Measurements from ENCODE around the gene CEPT1. TPM values are rescaled to one million over a fixed set of nuclear protein-coding genes. Genes with fewer than 3 reads are reported as not detected.
A peak's percentile ranks its signal among the peaks of the same experiment; 100 is the strongest.

Gene CEPT1
- total RNA-seq, 1 donor from 2014 or later, result 87.0 TPM

DNA sequence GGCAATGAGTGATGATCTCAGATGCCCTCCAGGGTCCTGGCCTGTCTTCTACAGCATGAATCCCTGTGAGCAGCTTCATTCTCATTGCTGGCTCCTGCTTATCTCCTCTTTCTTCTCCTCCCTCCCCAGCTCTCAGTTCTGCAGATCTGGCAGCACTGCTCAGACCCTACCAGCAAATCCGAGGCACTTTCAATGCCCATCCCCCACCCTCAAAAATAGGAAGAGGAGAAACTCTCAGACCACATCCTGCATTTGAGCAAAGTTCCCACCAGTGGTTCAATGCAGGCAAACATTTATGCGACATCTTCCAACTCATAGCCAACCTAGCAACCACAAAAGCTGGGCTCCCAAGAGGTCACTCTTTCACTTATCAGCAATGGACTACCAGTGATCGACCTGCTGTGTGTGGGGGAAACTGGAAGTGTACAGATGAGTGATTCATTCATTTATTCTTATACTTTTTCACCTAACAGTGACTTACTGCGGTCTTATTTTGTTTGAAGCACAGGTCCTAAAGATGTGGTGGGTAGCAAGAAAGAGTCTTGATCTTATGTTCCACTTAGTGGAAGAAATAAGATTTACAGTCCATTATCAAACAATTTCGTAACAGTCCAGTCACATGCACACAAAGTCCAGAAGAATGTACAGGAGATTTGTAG is 81.7 kb downstream of the CEPT1 start:
- ChIA-PET CTCF (interaction anchor here (1.1 to 4.9 kb wide), 10 partner anchors 17 to 191 kb away, joined by 3 to 69 read pairs (median 8); partner anchors contain the start of genes CEPT1 and DRAM2), POLR2A (interaction anchor here (0.7 to 8.8 kb wide), 11 partner anchors 12 to 227 kb away, joined by 3 to 258 read pairs (median 6); partner anchors contain the start of genes ATP5PB, CEPT1, DRAM2 and WDR77)
- Mint-ChIP-seq H3K36me3 (ENCODE audit: low read depth) (no peaks in the 10 kb centered on the region), H3K4me3 (peak overlapping the region; percentile 50), H3K4me1 (peaks cover 88% of the 10 kb centered on the region), H3K9me3 (no peaks in the 10 kb centered on the region), H3K27ac (peak overlapping the region; percentile 95), H3K27me3 (no peaks in the 10 kb centered on the region)
- intact Hi-C loops (cut with micrococcal nuclease), result loop anchor here (1.0 to 5.0 kb wide), 11 partner anchors 8 to 547 kb away; partner anchors contain the start of genes ATP5PB and WDR77
- no peak for DNase-seq
- ATAC-seq (ENCODE audit: low read depth), result peak; percentile 35
- TF ChIP-seq, protein P1, sequence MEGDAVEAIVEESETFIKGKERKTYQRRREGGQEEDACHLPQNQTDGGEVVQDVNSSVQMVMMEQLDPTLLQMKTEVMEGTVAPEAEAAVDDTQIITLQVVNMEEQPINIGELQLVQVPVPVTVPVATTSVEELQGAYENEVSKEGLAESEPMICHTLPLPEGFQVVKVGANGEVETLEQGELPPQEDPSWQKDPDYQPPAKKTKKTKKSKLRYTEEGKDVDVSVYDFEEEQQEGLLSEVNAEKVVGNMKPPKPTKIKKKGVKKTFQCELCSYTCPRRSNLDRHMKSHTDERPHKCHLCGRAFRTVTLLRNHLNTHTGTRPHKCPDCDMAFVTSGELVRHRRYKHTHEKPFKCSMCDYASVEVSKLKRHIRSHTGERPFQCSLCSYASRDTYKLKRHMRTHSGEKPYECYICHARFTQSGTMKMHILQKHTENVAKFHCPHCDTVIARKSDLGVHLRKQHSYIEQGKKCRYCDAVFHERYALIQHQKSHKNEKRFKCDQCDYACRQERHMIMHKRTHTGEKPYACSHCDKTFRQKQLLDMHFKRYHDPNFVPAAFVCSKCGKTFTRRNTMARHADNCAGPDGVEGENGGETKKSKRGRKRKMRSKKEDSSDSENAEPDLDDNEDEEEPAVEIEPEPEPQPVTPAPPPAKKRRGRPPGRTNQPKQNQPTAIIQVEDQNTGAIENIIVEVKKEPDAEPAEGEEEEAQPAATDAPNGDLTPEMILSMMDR (IDR thresholded peaks at IDR 0.05), result no peak

GRCh38 chr1:111222308-111223125 is 82.5 kb downstream of the CEPT1 start:
- Mint-ChIP-seq H3K4me1 (peaks cover 87% of the 10 kb centered on the region), H3K27me3 (no peaks in the 10 kb centered on the region), H3K36me3 (ENCODE audit: low read depth) (no peaks in the 10 kb centered on the region), H3K9me3 (no peaks in the 10 kb centered on the region), H3K4me3 (peak overlapping the region; percentile 50), H3K27ac (peak overlapping the region; percentile 95)
- DNase-seq, result peak; percentile 75
- intact Hi-C loops (cut with micrococcal nuclease), result loop anchor here (1.0 to 5.0 kb wide), 11 partner anchors 35 to 546 kb away; partner anchors contain the start of genes ATP5PB and WDR77
- peak; percentile 49 for ATAC-seq (ENCODE audit: low read depth)
- TF ChIP-seq, protein P1 (IDR thresholded peaks at IDR 0.05), result peak; percentile 80
- CTCF ChIA-PET, result interaction anchor here (0.8 to 4.9 kb wide), 21 partner anchors 20 to 435 kb away, joined by 3 to 69 read pairs (median 5); no protein-coding TSS in a partner anchor
- POLR2A ChIA-PET, result interaction anchor here (0.6 to 8.8 kb wide), 11 partner anchors 15 to 226 kb away, joined by 3 to 258 read pairs (median 6); partner anchors contain the start of genes ATP5PB, CEPT1, DRAM2 and WDR77

GRCh38 chr1:111223126-111223685 is 83.2 kb downstream of the CEPT1 start:
- H3K27ac Mint-ChIP-seq, result peak overlapping the region; percentile 95
- POLR2A ChIA-PET, result interaction anchor here (0.6 to 1.8 kb wide), 6 partner anchors 16 to 178 kb away, joined by 3 to 12 read pairs (median 4); partner anchors contain the start of genes CEPT1 and DRAM2
- CTCF ChIA-PET, result interaction anchor here (0.7 to 4.9 kb wide), 23 partner anchors 21 to 547 kb away, joined by 3 to 69 read pairs (median 4); no protein-coding TSS in a partner anchor
- H3K27me3 Mint-ChIP-seq, result no peaks in the 10 kb centered on the region
- peak overlapping the region; percentile 50 for H3K4me3 Mint-ChIP-seq
- no peaks in the 10 kb centered on the region for H3K9me3 Mint-ChIP-seq
- H3K4me1 Mint-ChIP-seq, result peaks cover 87% of the 10 kb centered on the region
- intact Hi-C loops (cut with micrococcal nuclease), result loop anchor here (1.0 to 5.0 kb wide), 10 partner anchors 36 to 546 kb away; partner anchors contain the start of genes ATP5PB and WDR77
- no peak for ATAC-seq (ENCODE audit: low read depth)
- TF ChIP-seq, protein P1 (IDR thresholded peaks at IDR 0.05), result no peak
- no peak for DNase-seq
- H3K36me3 Mint-ChIP-seq (ENCODE audit: low read depth), result no peaks in the 10 kb centered on the region

- CTCF ChIA-PET, result interaction anchor here (1.2 to 3.8 kb wide), 5 partner anchors 32 to 195 kb away, joined by 3 to 23 read pairs (median 4); no protein-coding TSS in a partner anchor
- POLR2A ChIA-PET, result interaction anchor here (0.7 to 1.0 kb wide), 3 partner anchors 10 to 25 kb away, joined by 3 read pairs; partner anchors contain the start of gene DENND2D
- DNase-seq, result no peak
Observed at GRCh38 chr1:111225091-111225490, 85.1 kb downstream of the CEPT1 start.

More at GRCh38 chr1:111225091-111225490, 85.1 kb downstream of the CEPT1 start:
- no peaks in the 10 kb centered on the region for H3K9me3 Mint-ChIP-seq
- H3K36me3 Mint-ChIP-seq (ENCODE audit: low read depth), result no peaks in the 10 kb centered on the region
- peaks cover 85% of the 10 kb centered on the region for H3K4me1 Mint-ChIP-seq
- ATAC-seq (ENCODE audit: low read depth), result no peak
- intact Hi-C loops (cut with micrococcal nuclease), result no loop called here
- no peaks in the 10 kb centered on the region for H3K27me3 Mint-ChIP-seq
- peak overlapping the region; percentile 74 for H3K27ac Mint-ChIP-seq
- TF ChIP-seq, protein P1 (IDR thresholded peaks at IDR 0.05), result no peak
- H3K4me3 Mint-ChIP-seq, result no peak overlapping the region

Data from activated B cell treated with CpG ODN at 0.5 μM for 24 hours (primary cell).